Measurements from ENCODE around the gene IFNA1.
"Not testable (repeated sequence)": the region's sequence is repeated elsewhere in the genome, so short reads cannot be mapped to it uniquely, and the experiment has no call there.

DNA sequence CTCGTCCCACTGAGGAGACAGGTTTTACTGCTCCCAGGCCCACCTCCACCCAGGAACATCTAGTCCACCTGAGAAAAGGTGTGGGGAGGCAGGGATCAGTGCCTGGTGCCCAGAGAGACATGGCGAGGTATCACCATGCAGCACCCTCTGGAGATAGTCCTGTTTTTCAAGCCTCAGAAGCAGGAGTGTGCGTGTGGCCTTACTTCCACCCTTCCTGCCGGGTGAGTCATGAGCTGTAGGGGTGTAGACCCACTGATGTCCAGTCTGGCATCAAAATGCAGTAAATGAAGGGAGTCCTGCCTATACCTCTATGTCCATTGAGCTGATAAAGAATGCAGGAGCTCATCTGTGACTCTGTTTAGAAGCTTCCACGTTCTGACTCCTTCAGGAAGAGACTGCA lies 9.1 kb downstream of the IFNA1 start:
- not testable (repeated sequence) for TF ChIP-seq CTCF, POLR2A (IDR thresholded peaks at IDR 0.05)

Measured in adrenal gland (tissue), 5 donors.